ENCODE measurements around the gene CSNK1A1L.

CSNK1A1L gene

GRCh38 chr13:37097076-37097475 lies 8.4 kb downstream of the CSNK1A1L start:
- TF ChIP-seq, protein P1, sequence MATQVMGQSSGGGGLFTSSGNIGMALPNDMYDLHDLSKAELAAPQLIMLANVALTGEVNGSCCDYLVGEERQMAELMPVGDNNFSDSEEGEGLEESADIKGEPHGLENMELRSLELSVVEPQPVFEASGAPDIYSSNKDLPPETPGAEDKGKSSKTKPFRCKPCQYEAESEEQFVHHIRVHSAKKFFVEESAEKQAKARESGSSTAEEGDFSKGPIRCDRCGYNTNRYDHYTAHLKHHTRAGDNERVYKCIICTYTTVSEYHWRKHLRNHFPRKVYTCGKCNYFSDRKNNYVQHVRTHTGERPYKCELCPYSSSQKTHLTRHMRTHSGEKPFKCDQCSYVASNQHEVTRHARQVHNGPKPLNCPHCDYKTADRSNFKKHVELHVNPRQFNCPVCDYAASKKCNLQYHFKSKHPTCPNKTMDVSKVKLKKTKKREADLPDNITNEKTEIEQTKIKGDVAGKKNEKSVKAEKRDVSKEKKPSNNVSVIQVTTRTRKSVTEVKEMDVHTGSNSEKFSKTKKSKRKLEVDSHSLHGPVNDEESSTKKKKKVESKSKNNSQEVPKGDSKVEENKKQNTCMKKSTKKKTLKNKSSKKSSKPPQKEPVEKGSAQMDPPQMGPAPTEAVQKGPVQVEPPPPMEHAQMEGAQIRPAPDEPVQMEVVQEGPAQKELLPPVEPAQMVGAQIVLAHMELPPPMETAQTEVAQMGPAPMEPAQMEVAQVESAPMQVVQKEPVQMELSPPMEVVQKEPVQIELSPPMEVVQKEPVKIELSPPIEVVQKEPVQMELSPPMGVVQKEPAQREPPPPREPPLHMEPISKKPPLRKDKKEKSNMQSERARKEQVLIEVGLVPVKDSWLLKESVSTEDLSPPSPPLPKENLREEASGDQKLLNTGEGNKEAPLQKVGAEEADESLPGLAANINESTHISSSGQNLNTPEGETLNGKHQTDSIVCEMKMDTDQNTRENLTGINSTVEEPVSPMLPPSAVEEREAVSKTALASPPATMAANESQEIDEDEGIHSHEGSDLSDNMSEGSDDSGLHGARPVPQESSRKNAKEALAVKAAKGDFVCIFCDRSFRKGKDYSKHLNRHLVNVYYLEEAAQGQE (IDR thresholded peaks at IDR 0.05; ENCODE audit: insufficient read depth in 1 of 2, low read depth in 2 of 2, low read length in 2 of 2) = no peak
- TF ChIP-seq POLR2AphosphoS5 (IDR thresholded peaks at IDR 0.05; ENCODE audit: low read depth, low read length) (no peak), TAF1 (IDR thresholded peaks at IDR 0.05; ENCODE audit: borderline replicate concordance, insufficient read depth, low read length) (no peak), FOXP2 (optimal IDR thresholded peaks at IDR 0.05; ENCODE audit: borderline replicate concordance, extremely low read depth, extremely low read length, insufficient read depth) (no peak), SIN3A (IDR thresholded peaks at IDR 0.05; ENCODE audit: borderline replicate concordance, insufficient read depth, low read length) (no peak)

DNA sequence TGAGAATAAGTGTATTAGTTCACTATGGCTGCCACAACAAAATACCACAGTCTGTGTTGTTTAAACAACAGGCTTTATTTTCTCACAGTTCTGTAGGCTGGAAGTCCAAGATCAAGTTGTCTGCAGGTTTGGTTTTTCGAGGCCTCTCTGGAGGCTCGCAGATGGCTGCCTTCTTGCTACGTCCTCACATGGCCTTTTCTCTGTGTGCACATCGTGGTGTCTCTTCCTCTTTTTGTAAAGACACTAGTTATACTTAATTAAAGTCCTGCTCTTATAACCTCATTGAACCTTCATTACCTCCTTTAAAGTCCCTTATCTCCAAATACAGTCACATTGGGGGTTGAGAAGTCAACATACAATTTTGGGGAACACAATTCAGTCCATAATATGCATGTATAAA lies 10.6 kb downstream of the CSNK1A1L start:
- TF ChIP-seq FOXP2 (optimal IDR thresholded peaks at IDR 0.05; ENCODE audit: borderline replicate concordance, extremely low read depth, extremely low read length, insufficient read depth) = no peak
- no peak for TF ChIP-seq SIN3A (IDR thresholded peaks at IDR 0.05; ENCODE audit: borderline replicate concordance, insufficient read depth, low read length)
- TF ChIP-seq TAF1 (IDR thresholded peaks at IDR 0.05; ENCODE audit: borderline replicate concordance, insufficient read depth, low read length) = no peak

GRCh38 chr13:37094099-37094498 lies 11.4 kb downstream of the CSNK1A1L start:
- TF ChIP-seq TAF1 (IDR thresholded peaks at IDR 0.05; ENCODE audit: borderline replicate concordance, insufficient read depth, low read length) = no peak
- no peak for TF ChIP-seq POLR2AphosphoS5 (IDR thresholded peaks at IDR 0.05; ENCODE audit: low read depth, low read length)
- TF ChIP-seq, protein P1 (IDR thresholded peaks at IDR 0.05; ENCODE audit: insufficient read depth in 1 of 2, low read depth in 2 of 2, low read length in 2 of 2) = no peak
- TF ChIP-seq FOXP2 (optimal IDR thresholded peaks at IDR 0.05; ENCODE audit: borderline replicate concordance, extremely low read depth, extremely low read length, insufficient read depth) = no peak
- no peak for TF ChIP-seq SIN3A (IDR thresholded peaks at IDR 0.05; ENCODE audit: borderline replicate concordance, insufficient read depth, low read length)

- TF ChIP-seq, protein P1 (IDR thresholded peaks at IDR 0.05; ENCODE audit: insufficient read depth in 1 of 2, low read depth in 2 of 2, low read length in 2 of 2) = no peak
- TF ChIP-seq SIN3A (IDR thresholded peaks at IDR 0.05; ENCODE audit: borderline replicate concordance, insufficient read depth, low read length) (no peak), POLR2AphosphoS5 (IDR thresholded peaks at IDR 0.05; ENCODE audit: low read depth, low read length) (no peak), FOXP2 (optimal IDR thresholded peaks at IDR 0.05; ENCODE audit: borderline replicate concordance, extremely low read depth, extremely low read length, insufficient read depth) (no peak), TAF1 (IDR thresholded peaks at IDR 0.05; ENCODE audit: borderline replicate concordance, insufficient read depth, low read length) (no peak)
Observed at GRCh38 chr13:37091835-37092234, 13.6 kb downstream of the CSNK1A1L start.

DNA sequence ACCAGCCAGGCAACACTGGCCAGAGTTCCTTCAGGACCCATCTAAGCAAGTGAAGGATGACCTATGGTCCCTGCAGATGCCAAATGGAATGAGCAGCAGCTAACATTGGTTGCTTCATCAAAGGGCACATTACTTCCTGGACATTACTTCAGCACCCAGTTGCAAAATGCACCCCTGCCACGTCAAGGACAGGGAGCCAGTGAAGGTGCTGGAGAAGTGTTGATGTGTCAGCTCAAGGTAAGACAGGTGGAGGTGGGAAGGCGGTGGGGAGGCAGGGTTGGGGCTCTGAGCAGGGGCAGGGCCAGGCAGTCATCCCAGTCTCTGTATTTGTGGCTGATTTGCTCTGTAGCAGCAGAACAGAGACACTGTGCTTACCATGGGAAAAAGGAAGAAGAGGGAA lies 14.6 kb downstream of the CSNK1A1L start:
- no peak for TF ChIP-seq SIN3A (IDR thresholded peaks at IDR 0.05; ENCODE audit: borderline replicate concordance, insufficient read depth, low read length)
- TF ChIP-seq, protein P1 (IDR thresholded peaks at IDR 0.05; ENCODE audit: insufficient read depth in 1 of 2, low read depth in 2 of 2, low read length in 2 of 2) = no peak
- TF ChIP-seq TAF1 (IDR thresholded peaks at IDR 0.05; ENCODE audit: borderline replicate concordance, insufficient read depth, low read length) = no peak
- no peak for TF ChIP-seq POLR2AphosphoS5 (IDR thresholded peaks at IDR 0.05; ENCODE audit: low read depth, low read length)
- TF ChIP-seq FOXP2 (optimal IDR thresholded peaks at IDR 0.05; ENCODE audit: borderline replicate concordance, extremely low read depth, extremely low read length, insufficient read depth) = no peak
